H1 (cell line): ENCODE results near the gene CD59. TPM values are rescaled to one million over a fixed set of nuclear protein-coding genes. Genes with fewer than 3 reads are reported as not detected.
A peak's percentile ranks its signal among the peaks of the same experiment; 100 is the strongest.

ENCODE experiments used
- CTCF ChIA-PET: fragments of 300-600 bp; sonication (Branson Sonifier 250); formaldehyde crosslinking; loops from one replicate; lab custom pipeline; 2021; ENCODE audit not compliant: partially characterized antibody; lab: Charles Lee
- POLR2A ChIA-PET: fragments of 300-600 bp; sonication (Branson Sonifier 250); formaldehyde crosslinking; loops from one replicate; lab custom pipeline; 2021; ENCODE audit warnings: inconsistent platforms; ENCODE audit not compliant: partially characterized antibody; lab: Charles Lee
- DNase-seq, 2 experiments: peaks; one replicate each; pipeline versions ENCODE4 v3.0.0 to v3.0.0-alpha.2; 2010 to 2022; ENCODE audit warnings: low spot score in 2 of 2, low read depth in 1 of 2, mixed read lengths in 1 of 2
- FAIRE-seq: peaks from 2 replicates; lab custom pipeline; 2011; peaks lifted over from hg19 to GRCh38; lab: Jason Lieb, UNC
- H2AFZ ChIP-seq: 2 replicates; pipeline ENCODE4 v1.8.1; 2012; ENCODE audit warnings: low read length, inconsistent platforms
- H2AK5ac ChIP-seq: 2 replicates; pipeline ENCODE4 v1.6.1; 2013; ENCODE audit warnings: low read depth, low read length
- H2BK120ac ChIP-seq: replicated peaks from 2 replicates; pipeline ENCODE3; 2013; ENCODE audit warnings: low read depth, low read length, inconsistent platforms
- H2BK12ac ChIP-seq: 2 replicates; pipeline ENCODE4 v1.6.1; 2013; ENCODE audit warnings: low read depth, low read length
- H2BK15ac ChIP-seq: 2 replicates; pipeline ENCODE4 v1.6.1; 2013; ENCODE audit warnings: low read length
- H2BK20ac ChIP-seq: 2 replicates; pipeline ENCODE4 v1.6.1; 2013; ENCODE audit warnings: low read length
- H2BK5ac ChIP-seq: 2 replicates; pipeline ENCODE4 v1.6.1; 2013; ENCODE audit warnings: low read depth, low read length
- H3K14ac ChIP-seq: 2 replicates; pipeline ENCODE4 v1.6.1; 2013; ENCODE audit warnings: inconsistent platforms; ENCODE audit not compliant: insufficient read length
- H3K18ac ChIP-seq: 2 replicates; pipeline ENCODE4 v1.6.1; 2013; ENCODE audit warnings: low read length; ENCODE audit errors: extremely low read depth
- H3K23ac ChIP-seq: 2 replicates; pipeline ENCODE4 v1.6.1; 2013; ENCODE audit warnings: inconsistent platforms; ENCODE audit not compliant: insufficient read length
- H3K23me2 ChIP-seq: 2 replicates; pipeline ENCODE4 v1.6.1; 2013; ENCODE audit warnings: low read depth, low read length
- H3K27ac ChIP-seq: 2 replicates; pipeline ENCODE4 v1.6.1; 2011; ENCODE audit warnings: low read depth, low read length, inconsistent platforms
- H3K27me3 ChIP-seq, 4 experiments: replicated peaks in 1 of 4; 1 replicate in 1 of 4; 2 replicates in 3 of 4; pipeline versions ENCODE4 v1.6.1 to v1.8.1; 2011 to 2013; ENCODE audit warnings: low read length in 3 of 4, mild to moderate bottlenecking in 3 of 4, inconsistent platforms in 2 of 4, mixed read lengths in 2 of 4, moderate library complexity in 1 of 4; ENCODE audit not compliant: control insufficient read depth in 3 of 4, insufficient read depth in 3 of 4; ENCODE audit errors: extremely low read depth in 1 of 4
- H3K36me3 ChIP-seq, 4 experiments: 2 replicates each; pipeline versions ENCODE4 v1.6.1 to v1.8.1; 2011 to 2013; ENCODE audit warnings: mild to moderate bottlenecking in 4 of 4, low read length in 3 of 4, moderate library complexity in 2 of 4, control low read depth in 1 of 4, inconsistent platforms in 1 of 4; ENCODE audit not compliant: insufficient read depth in 4 of 4, control insufficient read depth in 2 of 4
- H3K4ac ChIP-seq: replicated peaks from 2 replicates; pipeline ENCODE3; 2013; ENCODE audit warnings: low read length, low read depth, mixed read lengths, inconsistent platforms; ENCODE audit not compliant: insufficient read length
- H3K4me1 ChIP-seq, 4 experiments: replicated peaks in 1 of 4; 1 replicate in 1 of 4; 2 replicates in 3 of 4; pipeline versions ENCODE4 v1.6.1 to v1.8.1; 2011 to 2013; ENCODE audit warnings: low read length in 3 of 4, inconsistent platforms in 2 of 4, mixed read lengths in 1 of 4; ENCODE audit not compliant: insufficient read depth in 4 of 4, control insufficient read depth in 3 of 4
- H3K4me2 ChIP-seq, 2 experiments: 2 replicates each; pipeline versions ENCODE4 v1.6.1 to v1.8.1; 2011 to 2013; ENCODE audit warnings: low read depth in 2 of 2, low read length in 2 of 2, control low read depth in 1 of 2, inconsistent platforms in 1 of 2, mild to moderate bottlenecking in 1 of 2; ENCODE audit not compliant: insufficient read depth in 1 of 2
- H3K4me3 ChIP-seq, 4 experiments: fragments of 200-600, 300-600 bp in 1 of 4; sonication (generic), shearing (Covaris generic), sonication (Bioruptor Twin) in 1 of 4; 2 replicates each; pipeline versions ENCODE4 v1.5.1 to v1.8.1; 2011 to 2016; ENCODE audit warnings: low read length in 4 of 4, low read depth in 3 of 4, control low read depth in 2 of 4, inconsistent platforms in 2 of 4, mild to moderate bottlenecking in 2 of 4, mixed read lengths in 1 of 4, moderate library complexity in 1 of 4; ENCODE audit not compliant: insufficient read depth in 2 of 4; ENCODE audit errors: extremely low read depth in 1 of 4
- H3K56ac ChIP-seq: replicated peaks from 2 replicates; pipeline ENCODE3; 2013; ENCODE audit warnings: low read depth, mild to moderate bottlenecking, mixed read lengths, low read length, inconsistent platforms; ENCODE audit not compliant: insufficient read length
- H3K79me1 ChIP-seq: 2 replicates; pipeline ENCODE4 v1.6.1; 2013; ENCODE audit warnings: low read depth, low read length, control low read depth
- H3K79me2 ChIP-seq, 2 experiments: 2 replicates each; pipeline versions ENCODE4 v1.6.1 to v1.8.1; 2012 to 2013; ENCODE audit warnings: low read length in 2 of 2, mild to moderate bottlenecking in 2 of 2, inconsistent platforms in 1 of 2; ENCODE audit not compliant: insufficient read depth in 2 of 2, control insufficient read depth in 1 of 2
- H3K9ac ChIP-seq, 4 experiments: replicated peaks in 1 of 4; 1 replicate in 1 of 4; 2 replicates in 3 of 4; pipeline versions ENCODE4 v1.6.1 to v1.8.1; 2011 to 2013; ENCODE audit warnings: low read depth in 3 of 4, low read length in 3 of 4, control low read depth in 2 of 4, mild to moderate bottlenecking in 2 of 4, moderate library complexity in 2 of 4, inconsistent platforms in 1 of 4; ENCODE audit errors: extremely low read depth in 1 of 4
- H3K9me3 ChIP-seq, 2 experiments: 2 replicates each; pipeline versions ENCODE4 v1.6.1 to v1.8.1; 2012 to 2013; ENCODE audit warnings: mild to moderate bottlenecking in 2 of 2, moderate library complexity in 2 of 2, control low read depth in 1 of 2, inconsistent platforms in 1 of 2, low read depth in 1 of 2, low read length in 1 of 2, mixed read lengths in 1 of 2; ENCODE audit not compliant: insufficient read depth in 2 of 2
- H4K20me1 ChIP-seq, 2 experiments: replicated peaks in 1 of 2; 2 replicates each; pipeline versions ENCODE3 to v1.8.1; 2011 to 2013; ENCODE audit warnings: inconsistent platforms in 2 of 2, low read length in 2 of 2, mild to moderate bottlenecking in 1 of 2; ENCODE audit not compliant: insufficient read depth in 2 of 2, control insufficient read depth in 1 of 2
- H4K5ac ChIP-seq: 2 replicates; pipeline ENCODE4 v1.6.1; 2013; ENCODE audit warnings: low read length, low read depth, mixed read lengths, inconsistent platforms; ENCODE audit not compliant: insufficient read length
- H4K8ac ChIP-seq: 2 replicates; pipeline ENCODE4 v1.8.0; 2013; ENCODE audit warnings: mild to moderate bottlenecking, moderate library complexity, low read length, inconsistent platforms; ENCODE audit not compliant: insufficient read depth; ENCODE audit errors: extremely low read depth
- H4K91ac ChIP-seq: replicated peaks from 2 replicates; pipeline ENCODE3; 2013; ENCODE audit warnings: low read length, mixed read lengths, inconsistent platforms; ENCODE audit not compliant: insufficient read length
- BACH1 ChIP-seq: IDR thresholded peaks from 2 replicates; pipeline ENCODE4 v1.6.1; 2012; ENCODE audit warnings: low read length, improper control_type of control experiment
- BCL11A ChIP-seq, 2 experiments: IDR thresholded peaks; one replicate each; pipeline ENCODE4 v1.6.1; 2011; ENCODE audit warnings: low read depth in 2 of 2, low read length in 2 of 2, mild to moderate bottlenecking in 2 of 2
- BRCA1 ChIP-seq: IDR thresholded peaks from 2 replicates; pipeline ENCODE4 v1.6.1; 2012; ENCODE audit warnings: low read depth, low read length, improper control_type of control experiment
- CEBPB ChIP-seq: IDR thresholded peaks from 2 replicates; pipeline ENCODE4 v1.6.1; 2012; ENCODE audit warnings: low read depth, low read length
- EGR1 ChIP-seq: IDR thresholded peaks from 2 replicates; pipeline ENCODE4 v1.6.1; 2011; ENCODE audit warnings: low read depth, low read length, borderline replicate concordance
- EP300 ChIP-seq, 2 experiments: IDR thresholded peaks; 1 replicate in 1 of 2; 2 replicates in 1 of 2; pipeline ENCODE4 v1.6.1; 2011 to 2012; ENCODE audit warnings: low read depth in 2 of 2, low read length in 2 of 2, mild to moderate bottlenecking in 2 of 2, borderline replicate concordance in 1 of 2, inconsistent platforms in 1 of 2, moderate library complexity in 1 of 2
- FOSL1 ChIP-seq: IDR thresholded peaks from 2 replicates; pipeline ENCODE4 v1.6.1; 2011; ENCODE audit warnings: mild to moderate bottlenecking, low read depth, low read length, moderate library complexity; ENCODE audit not compliant: insufficient read depth
- HDAC2 ChIP-seq, 2 experiments: fragments of 300-600 bp in 1 of 2; sonication (generic) in 1 of 2; IDR thresholded peaks; 2 replicates each; pipeline ENCODE4 v1.6.1; 2011 to 2012; ENCODE audit warnings: low read depth in 2 of 2, low read length in 2 of 2, mild to moderate bottlenecking in 2 of 2, moderate library complexity in 2 of 2, borderline replicate concordance in 1 of 2, inconsistent platforms in 1 of 2
- HDAC6 ChIP-seq: IDR thresholded peaks from one replicate; pipeline ENCODE4 v1.7.1; 2012; ENCODE audit warnings: low read depth, mild to moderate bottlenecking, inconsistent platforms, low read length, moderate library complexity
- JUND ChIP-seq: IDR thresholded peaks from 2 replicates; pipeline ENCODE4 v1.6.1; 2011; ENCODE audit warnings: mild to moderate bottlenecking, improper control_type of control experiment, low read length
- RFX5 ChIP-seq: IDR thresholded peaks from 2 replicates; pipeline ENCODE4 v1.6.1; 2011; ENCODE audit warnings: low read depth, low read length, improper control_type of control experiment, borderline replicate concordance
- SIX5 ChIP-seq: IDR thresholded peaks from 2 replicates; pipeline ENCODE4 v1.6.1; 2011; ENCODE audit warnings: mild to moderate bottlenecking, low read depth, low read length
- SP2 ChIP-seq: IDR thresholded peaks from 2 replicates; pipeline ENCODE4 v1.6.1; 2012; ENCODE audit warnings: mild to moderate bottlenecking, low read length, inconsistent platforms
- YY1 ChIP-seq: IDR thresholded peaks from 2 replicates; pipeline ENCODE4 v1.6.1; 2011; ENCODE audit warnings: low read depth, mild to moderate bottlenecking, low read length
- WGBS, 2 experiments: shearing (Covaris generic) in 1 of 2; methylation state at CpG; one replicate each; pipeline versions ENCODE4 v1.1.6 to v1.1.7; 2013 to 2015; ENCODE audit warnings: low lambda C conversion rate in 2 of 2, mixed read lengths in 2 of 2, inconsistent platforms in 1 of 2, low coverage in 1 of 2, missing lambda C conversion rate in 1 of 2; ENCODE audit not compliant: insufficient replicate concordance in 2 of 2, insufficient coverage in 1 of 2, insufficient read length in 1 of 2; ENCODE audit errors: extremely low coverage in 1 of 2, missing lambda C conversion rate in 1 of 2; 5-methylcytosine and 5-hydroxymethylcytosine counted together
- polyA plus RNA-seq, 7 experiments: library from polyadenylated mRNA; depleted of rRNA in 3 of 7; stranded (reverse) in 5 of 7; unstranded in 2 of 7; fragments of >200 nt in 5 of 7; fragments of 200-250 nt in 2 of 7; gene quantifications; 1 replicate in 5 of 7; 2 replicates in 1 of 7; 4 replicates in 1 of 7; pipeline versions ENCODE4 v1.2.1 to v1.2.3, GENCODE V29; 2011 to 2013; ENCODE audit warnings: missing spikeins in 2 of 7, mixed read lengths in 2 of 7
- total RNA-seq: library from RNA; stranded (reverse); fragmentation: NEBNext Ultra II Directional; extraction: Animal tissue kit (Norgen Biotek cat#: 25700); gene quantifications from 2 replicates; pipeline ENCODE4 v1.2.1, GENCODE V29; 2021

CD59 gene
- total and polyA plus RNA-seq, 2 of the 8 experiments (the other 6 are each of a cell fraction or from before 2014, with no cell fraction given) = 63.1 to 90.3 TPM

DNA sequence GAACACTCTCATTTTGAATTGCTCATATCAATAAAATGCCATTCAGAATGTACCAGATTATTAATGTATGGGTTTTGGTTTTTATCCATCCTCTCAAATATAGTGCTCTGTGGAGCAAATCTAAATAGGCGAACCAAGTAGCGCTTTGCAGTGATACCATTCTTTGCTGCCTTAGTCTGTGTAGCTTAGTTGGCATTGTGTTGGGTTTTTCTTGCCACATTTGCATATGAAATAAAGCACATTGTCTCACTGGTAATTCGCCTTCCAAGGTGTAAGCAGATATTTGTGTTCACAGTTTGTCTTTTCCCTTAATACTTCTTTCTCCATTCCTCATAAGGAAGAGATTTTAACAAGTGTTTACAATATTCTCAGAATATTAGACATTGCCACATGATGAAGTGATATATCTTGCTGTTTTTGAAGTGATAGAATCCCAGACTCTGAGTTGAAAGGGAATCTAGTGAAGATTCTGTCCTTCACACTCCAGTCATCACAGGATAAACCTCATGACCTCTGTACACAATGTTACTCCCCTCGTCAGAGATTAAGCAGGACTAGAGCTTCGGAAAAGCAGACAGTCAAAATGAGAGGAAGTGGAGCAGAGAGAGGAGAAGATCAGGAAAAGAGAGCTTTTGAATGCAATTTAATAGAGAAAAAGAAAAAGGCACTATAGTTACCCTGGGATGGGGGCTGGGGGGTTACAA, 52.1 kb downstream of the CD59 start:
- no peak overlapping the region for H2BK5ac ChIP-seq
- no peaks in the 10 kb centered on the region for H3K79me2 ChIP-seq
- H2BK15ac ChIP-seq = no peak overlapping the region
- H3K23ac ChIP-seq = no peak overlapping the region
- no peak overlapping the region for H2BK12ac ChIP-seq
- H3K4me3 ChIP-seq = no peak overlapping the region; a peak in 1 of 8 replicates
- no peak overlapping the region for H4K8ac ChIP-seq
- H4K5ac ChIP-seq = no peak overlapping the region
- no peak overlapping the region for H3K27ac ChIP-seq
- peaks cover 0 to 9% (median 4%) of the 10 kb centered on the region in 4 experiments; a peak in 4 of 7 replicates for H3K4me1 ChIP-seq
- no peak for DNase-seq
- H4K20me1 ChIP-seq = no peaks in the 10 kb centered on the region
- POLR2A ChIA-PET = no interaction called here
- no peaks in the 10 kb centered on the region for H3K36me3 ChIP-seq
- H4K91ac ChIP-seq = no peak overlapping the region
- no peak overlapping the region for H3K14ac ChIP-seq
- no peak overlapping the region for H3K4ac ChIP-seq
- H3K18ac ChIP-seq = no peak overlapping the region
- no peaks in the 10 kb centered on the region for H3K23me2 ChIP-seq
- H3K79me1 ChIP-seq = no peaks in the 10 kb centered on the region
- CTCF ChIA-PET = interaction anchor here (0.6 to 14.5 kb wide), 10 partner anchors 15 to 319 kb away, joined by 3 to 167 read pairs (median 4); no protein-coding TSS in a partner anchor
- 67% methylated on average over 5 of the region's 5 CpGs; no CpG with 5 or more reads in 1 of the 2 experiments for WGBS, 2 experiments
- peak overlapping the region; percentile 74 for H2BK120ac ChIP-seq
- H3K27me3 ChIP-seq = no peaks in the 10 kb centered on the region
- no peak overlapping the region for H2AFZ ChIP-seq
- H3K9ac ChIP-seq = no peak overlapping the region
- peak overlapping the region; percentile 2 to 20; a peak in 1 of 4 replicates for H3K4me2 ChIP-seq
- no peaks in the 10 kb centered on the region for H3K9me3 ChIP-seq
- H2BK20ac ChIP-seq = 0 out of 2 replicates have a peak overlapping the region, but pooled peaks have one; percentile 62
- no peak for FAIRE-seq
- H3K56ac ChIP-seq = no peak overlapping the region
- no peak overlapping the region for H2AK5ac ChIP-seq
- no peak for TF ChIP-seq JUND
- no peak for TF ChIP-seq EP300 (IDR thresholded peaks at IDR 0.05; ENCODE audit: borderline replicate concordance in 1 of 2, low read depth in 2 of 2, low read length in 2 of 2)
- no peak for TF ChIP-seq BRCA1
- TF ChIP-seq YY1 = no peak
- TF ChIP-seq RFX5 = no peak
- no peak for TF ChIP-seq HDAC2 (IDR thresholded peaks at IDR 0.05; ENCODE audit: borderline replicate concordance in 1 of 2, low read depth in 2 of 2, low read length in 2 of 2)
- TF ChIP-seq FOSL1 = no peak
- TF ChIP-seq HDAC6 = no peak
- TF ChIP-seq EGR1 = no peak
- no peak for TF ChIP-seq BACH1
- no peak for TF ChIP-seq SP2
- TF ChIP-seq SIX5 = no peak
- no peak for TF ChIP-seq BCL11A (IDR thresholded peaks at IDR 0.05; ENCODE audit: low read depth in 2 of 2, low read length in 2 of 2)
- no peak for TF ChIP-seq CEBPB
